ENCODE results near the gene DENND10. TPM values are rescaled to one million over a fixed set of nuclear protein-coding genes. Genes with fewer than 3 reads are reported as not detected.
"Not testable (repeated sequence)": the region's sequence is repeated elsewhere in the genome, so short reads cannot be mapped to it uniquely, and the experiment has no call there.

DENND10 gene
- total and polyA plus RNA-seq, 2 donors (not counting 1 experiment from before 2014, with no cell fraction given) = 116 to 125 TPM

- no peak overlapping the region for H3K9ac ChIP-seq (ENCODE audit: insufficient read depth, low read length)
- H3K27ac ChIP-seq (ENCODE audit: insufficient read depth, low read length) = peak overlapping the region; percentile 27
- no peak overlapping the region for H3K4me2 ChIP-seq (ENCODE audit: extremely low read depth, insufficient read depth, low read length)
- no peaks in the 10 kb centered on the region for H3K9me3 ChIP-seq (ENCODE audit: control insufficient read depth, insufficient read depth, low read depth, low read length)
- peaks cover 4% of the 10 kb centered on the region for H3K4me1 ChIP-seq (ENCODE audit: control insufficient read depth, extremely low read depth, insufficient read depth, low read length)
- peak in 1 of 2 donors; percentile 66 for DNase-seq (ENCODE audit: low read depth in 2 of 2)
- no peaks in the 10 kb centered on the region for H3K27me3 ChIP-seq (ENCODE audit: control insufficient read depth, insufficient read depth, low read length)
- no peak overlapping the region for H3K4me3 ChIP-seq (replicated peaks in 1 of 4; ENCODE audit: control extremely low read depth in 1 of 4, insufficient read depth in 1 of 4, low read depth in 3 of 4, low read length in 4 of 4)
- H4K20me1 ChIP-seq (ENCODE audit: control insufficient read depth, extremely low read depth, insufficient read depth, low read length) = no peaks in the 10 kb centered on the region
- H2AFZ ChIP-seq (ENCODE audit: low read length) = no peak overlapping the region
- TF ChIP-seq EZH2 (IDR thresholded peaks at IDR 0.05; ENCODE audit: low read length, missing control alignments) (no peak), CTCF (conservative IDR thresholded peaks at IDR 0.05 in 1 of 2, IDR thresholded peaks at IDR 0.05 in 1 of 2; ENCODE audit: low read depth in 1 of 2, low read length in 2 of 2) (no peak)
- no peaks in the 10 kb centered on the region for H3K79me2 ChIP-seq (ENCODE audit: control insufficient read depth, insufficient read depth, low read length)
- peaks cover 8% of the 10 kb centered on the region for H3K36me3 ChIP-seq (ENCODE audit: control insufficient read depth, insufficient read depth, low read length)
Observed at GRCh38 chr10:119136084-119136483, 32.2 kb downstream of the DENND10 start.

- H3K9me3 ChIP-seq (ENCODE audit: control insufficient read depth, insufficient read depth, low read depth, low read length); H3K27me3 ChIP-seq (ENCODE audit: control insufficient read depth, insufficient read depth, low read length); H4K20me1 ChIP-seq (ENCODE audit: control insufficient read depth, extremely low read depth, insufficient read depth, low read length); H3K4me3 ChIP-seq (replicated peaks in 1 of 4; ENCODE audit: control extremely low read depth in 1 of 4, insufficient read depth in 1 of 4, low read depth in 3 of 4, low read length in 4 of 4); H3K4me2 ChIP-seq (ENCODE audit: extremely low read depth, insufficient read depth, low read length); H3K36me3 ChIP-seq (ENCODE audit: control insufficient read depth, insufficient read depth, low read length); H3K27ac ChIP-seq (ENCODE audit: insufficient read depth, low read length); H3K9ac ChIP-seq (ENCODE audit: insufficient read depth, low read length); DNase-seq (ENCODE audit: low read depth in 2 of 2); H3K4me1 ChIP-seq (ENCODE audit: control insufficient read depth, extremely low read depth, insufficient read depth, low read length); H2AFZ ChIP-seq (ENCODE audit: low read length); H3K79me2 ChIP-seq (ENCODE audit: control insufficient read depth, insufficient read depth, low read length): not testable (repeated sequence)
Observed at GRCh38 chr10:119137878-119138277, 34.0 kb downstream of the DENND10 start.

- Histone ChIP-seq H2AFZ (ENCODE audit: low read length) (no peak overlapping the region), H3K79me2 (ENCODE audit: control insufficient read depth, insufficient read depth, low read length) (no peaks in the 10 kb centered on the region), H4K20me1 (ENCODE audit: control insufficient read depth, extremely low read depth, insufficient read depth, low read length) (no peaks in the 10 kb centered on the region), H3K9me3 (ENCODE audit: control insufficient read depth, insufficient read depth, low read depth, low read length) (no peaks in the 10 kb centered on the region), H3K4me2 (ENCODE audit: extremely low read depth, insufficient read depth, low read length) (no peak overlapping the region), H3K4me3 (replicated peaks in 1 of 4; ENCODE audit: control extremely low read depth in 1 of 4, insufficient read depth in 1 of 4, low read depth in 3 of 4, low read length in 4 of 4) (no peak overlapping the region), H3K9ac (ENCODE audit: insufficient read depth, low read length) (no peak overlapping the region), H3K4me1 (ENCODE audit: control insufficient read depth, extremely low read depth, insufficient read depth, low read length) (peaks cover 4% of the 10 kb centered on the region), H3K27ac (ENCODE audit: insufficient read depth, low read length) (no peak overlapping the region), H3K27me3 (ENCODE audit: control insufficient read depth, insufficient read depth, low read length) (no peaks in the 10 kb centered on the region), H3K36me3 (ENCODE audit: control insufficient read depth, insufficient read depth, low read length) (peaks cover 3% of the 10 kb centered on the region)
- no peak for TF ChIP-seq EZH2 (IDR thresholded peaks at IDR 0.05; ENCODE audit: low read length, missing control alignments)
- no peak for TF ChIP-seq CTCF (conservative IDR thresholded peaks at IDR 0.05 in 1 of 2, IDR thresholded peaks at IDR 0.05 in 1 of 2; ENCODE audit: low read depth in 1 of 2, low read length in 2 of 2)
- DNase-seq (ENCODE audit: low read depth in 2 of 2) = peak in 1 of 2 donors; percentile 16
Observed at GRCh38 chr10:119138346-119139306, 34.7 kb downstream of the DENND10 start.

All from fibroblast of lung (primary cell).